ENCODE measurements around the gene CALHM6. TPM values are rescaled to one million over a fixed set of nuclear protein-coding genes. Genes with fewer than 3 reads are reported as not detected.

Gene CALHM6
- total and polyA plus RNA-seq, 2 of the 8 experiments (the other 6 are each of a cell fraction or from before 2014, with no cell fraction given), result 0.93 to 1.8 TPM

GRCh38 chr6:116512111-116512559 is 51.0 kb downstream of the CALHM6 start:
- Histone ChIP-seq H3K4me2 (ENCODE audit: insufficient read depth in 1 of 2, low read depth in 2 of 2, low read length in 2 of 2) (no peak overlapping the region), H4K20me1 (replicated peaks in 1 of 2; ENCODE audit: control insufficient read depth in 1 of 2, insufficient read depth in 2 of 2, low read length in 2 of 2) (no peaks in the 10 kb centered on the region), H2BK20ac (ENCODE audit: low read length) (no peak overlapping the region), H3K14ac (ENCODE audit: insufficient read length) (no peak overlapping the region), H3K27ac (ENCODE audit: low read depth, low read length) (peak overlapping the region; percentile 31; the same call in 1 of the 2 replicates), H3K79me1 (ENCODE audit: low read depth, low read length) (no peaks in the 10 kb centered on the region), H3K23ac (ENCODE audit: insufficient read length) (no peak overlapping the region), H3K79me2 (ENCODE audit: control insufficient read depth in 1 of 2, insufficient read depth in 2 of 2, low read length in 2 of 2) (no peaks in the 10 kb centered on the region), H2BK15ac (ENCODE audit: low read length) (peak overlapping the region; percentile 25; the same call in 1 of the 2 replicates), H3K36me3 (ENCODE audit: control insufficient read depth in 2 of 4, insufficient read depth in 4 of 4, low read length in 3 of 4) (no peaks in the 10 kb centered on the region), H2AK5ac (ENCODE audit: low read depth, low read length) (no peak overlapping the region), H4K91ac (replicated peaks; ENCODE audit: insufficient read length, low read length) (no peak overlapping the region), H3K9ac (replicated peaks in 1 of 4; ENCODE audit: extremely low read depth in 1 of 4, low read depth in 3 of 4, low read length in 3 of 4) (no peak overlapping the region), H4K8ac (ENCODE audit: extremely low read depth, insufficient read depth, low read length) (no peak overlapping the region), H3K23me2 (ENCODE audit: low read depth, low read length) (no peaks in the 10 kb centered on the region), H2BK12ac (ENCODE audit: low read depth, low read length) (peak overlapping the region; percentile 53; the same call in 1 of the 2 replicates), H3K4ac (replicated peaks; ENCODE audit: insufficient read length, low read depth, low read length) (peak overlapping the region; percentile 17), H3K27me3 (replicated peaks in 1 of 4; ENCODE audit: control insufficient read depth in 3 of 4, extremely low read depth in 1 of 4, insufficient read depth in 3 of 4, low read length in 3 of 4) (peaks cover 0 to 1% (median 0%) of the 10 kb centered on the region in 4 experiments; a peak in 1 of 7 replicates), H3K18ac (ENCODE audit: extremely low read depth, low read length) (no peak overlapping the region; the same call in 1 of the 2 replicates), H3K4me3 (ENCODE audit: extremely low read depth in 1 of 4, insufficient read depth in 2 of 4, low read depth in 3 of 4, low read length in 4 of 4) (no peak overlapping the region), H2BK120ac (replicated peaks; ENCODE audit: low read depth, low read length) (no peak overlapping the region), H2AFZ (ENCODE audit: low read length) (peak overlapping the region; percentile 94), H4K5ac (ENCODE audit: insufficient read length, low read depth, low read length) (no peak overlapping the region), H3K9me3 (ENCODE audit: insufficient read depth in 2 of 2, low read depth in 1 of 2, low read length in 1 of 2) (no peaks in the 10 kb centered on the region), H2BK5ac (ENCODE audit: low read depth, low read length) (no peak overlapping the region), H3K56ac (replicated peaks; ENCODE audit: insufficient read length, low read depth, low read length) (no peak overlapping the region), H3K4me1 (replicated peaks in 1 of 4; ENCODE audit: control insufficient read depth in 3 of 4, insufficient read depth in 4 of 4, low read length in 3 of 4) (peaks cover 0 to 11% (median 4%) of the 10 kb centered on the region in 4 experiments; a peak in 4 of 7 replicates)
- no peak for FAIRE-seq
- CTCF ChIA-PET (ENCODE audit: partially characterized antibody), result interaction anchor here (0.6 to 6.0 kb wide), 31 partner anchors 8 to 499 kb away, joined by 3 to 60 read pairs (median 4); no protein-coding TSS in a partner anchor
- WGBS, 2 experiments (ENCODE audit: extremely low coverage in 1 of 2, insufficient coverage in 1 of 2, insufficient read length in 1 of 2, insufficient replicate concordance in 2 of 2, low coverage in 1 of 2, low lambda C conversion rate in 2 of 2, missing lambda C conversion rate in 1 of 2), result 82% methylated on average over 4 of the region's 4 CpGs; no CpG with 5 or more reads in 1 of the 2 experiments
- no peak for DNase-seq (ENCODE audit: low read depth in 1 of 2, low spot score in 2 of 2)
- POLR2A ChIA-PET (ENCODE audit: partially characterized antibody), result interaction anchor here (1.2 kb wide), 1 partner anchor 225 kb away, joined by 3 read pairs; no protein-coding TSS in a partner anchor
- TF ChIP-seq BCL11A (IDR thresholded peaks at IDR 0.05; ENCODE audit: low read depth in 2 of 2, low read length in 2 of 2) (no peak), BACH1 (IDR thresholded peaks at IDR 0.05; ENCODE audit: low read length) (no peak), KDM4A (IDR thresholded peaks at IDR 0.05; ENCODE audit: low read depth, low read length, severe bottlenecking) (no peak), BRCA1 (IDR thresholded peaks at IDR 0.05; ENCODE audit: low read depth, low read length) (no peak), YY1 (IDR thresholded peaks at IDR 0.05; ENCODE audit: low read depth, low read length) (no peak), CHD2 (IDR thresholded peaks at IDR 0.05; ENCODE audit: low read length) (no peak), USF2 (IDR thresholded peaks at IDR 0.05; ENCODE audit: low read length) (no peak)

Measured in H1 (cell line).